HEK293 (cell line): ENCODE measurements around the gene MADD.

ENCODE experiments used
- GLI2 ChIP-seq: fragments of 450-650 bp; formaldehyde crosslinking; IDR thresholded peaks from 2 replicates; pipeline ENCODE4; 2017; ENCODE audit warnings: missing biosample characterization, missing genetic modification characterization, low read depth, borderline replicate concordance
- GLI4 ChIP-seq: fragments of 450-650 bp; formaldehyde crosslinking; IDR thresholded peaks from 2 replicates; pipeline ENCODE4 v1.5.1; 2016; ENCODE audit warnings: missing biosample characterization, missing genetic modification characterization
- ZBTB1 ChIP-seq: fragments of 450-650 bp; formaldehyde crosslinking; IDR thresholded peaks from 2 replicates; pipeline ENCODE4 v1.5.1; 2016; ENCODE audit warnings: missing biosample characterization, missing genetic modification characterization
- ZBTB7A ChIP-seq: fragments of 450-650 bp; formaldehyde crosslinking; IDR thresholded peaks from 2 replicates; pipeline ENCODE4 v1.5.1; 2016; ENCODE audit warnings: low read depth, missing biosample characterization, missing genetic modification characterization
- ZIC2 ChIP-seq: fragments of 450-650 bp; formaldehyde crosslinking; IDR thresholded peaks from 2 replicates; pipeline ENCODE4 v1.5.1; 2016; ENCODE audit warnings: missing biosample characterization, missing genetic modification characterization
- ZNF114 ChIP-seq: fragments of 450-650 bp; formaldehyde crosslinking; IDR thresholded peaks from 2 replicates; pipeline ENCODE4 v1.5.0; 2017; ENCODE audit warnings: missing biosample characterization, missing genetic modification characterization
- ZNF133 ChIP-seq: fragments of 450-650 bp; formaldehyde crosslinking; IDR thresholded peaks from 2 replicates; pipeline ENCODE4 v1.5.1; 2016; ENCODE audit warnings: missing biosample characterization, missing genetic modification characterization
- ZNF140 ChIP-seq: fragments of 450-650 bp; formaldehyde crosslinking; IDR thresholded peaks from 2 replicates; pipeline ENCODE4 v1.5.1; 2016; ENCODE audit warnings: missing biosample characterization, missing genetic modification characterization
- ZNF157 ChIP-seq: fragments of 450-650 bp; formaldehyde crosslinking; IDR thresholded peaks from 2 replicates; pipeline ENCODE4 v1.5.1; 2016; ENCODE audit warnings: missing biosample characterization, missing genetic modification characterization
- ZNF23 ChIP-seq: fragments of 450-650 bp; formaldehyde crosslinking; IDR thresholded peaks from 2 replicates; pipeline ENCODE4 v1.5.1; 2016; ENCODE audit warnings: missing biosample characterization, missing genetic modification characterization, borderline replicate concordance
- ZNF239 ChIP-seq: fragments of 450-650 bp; formaldehyde crosslinking; IDR thresholded peaks from 2 replicates; pipeline ENCODE4 v1.5.1; 2016; ENCODE audit warnings: missing biosample characterization, missing genetic modification characterization
- ZNF24 ChIP-seq: fragments of 450-650 bp; formaldehyde crosslinking; IDR thresholded peaks from 2 replicates; pipeline ENCODE4 v1.5.1; 2016; ENCODE audit warnings: missing biosample characterization, missing genetic modification characterization
- ZNF302 ChIP-seq: fragments of 450-650 bp; formaldehyde crosslinking; IDR thresholded peaks from 2 replicates; pipeline ENCODE4 v1.5.1; 2016; ENCODE audit warnings: missing biosample characterization, missing genetic modification characterization, low read depth
- ZNF366 ChIP-seq: fragments of 450-650 bp; formaldehyde crosslinking; conservative IDR thresholded peaks from 2 replicates; pipeline ENCODE4 v1.5.1; 2016; ENCODE audit warnings: missing biosample characterization, missing genetic modification characterization
- ZNF433 ChIP-seq: fragments of 450-650 bp; formaldehyde crosslinking; IDR thresholded peaks from 2 replicates; pipeline ENCODE4 v1.5.1; 2016; ENCODE audit warnings: missing biosample characterization, missing genetic modification characterization, low read depth
- ZNF510 ChIP-seq: fragments of 450-650 bp; formaldehyde crosslinking; IDR thresholded peaks from 2 replicates; pipeline ENCODE4 v1.5.1; 2018; ENCODE audit warnings: mild to moderate bottlenecking, missing genetic modification characterization, missing biosample characterization; ENCODE audit not compliant: insufficient replicate concordance
- ZNF555 ChIP-seq: fragments of 450-650 bp; formaldehyde crosslinking; conservative IDR thresholded peaks from 2 replicates; pipeline ENCODE4 v1.5.1; 2017; ENCODE audit warnings: missing biosample characterization, mild to moderate bottlenecking, missing genetic modification characterization, inconsistent platforms
- ZNF561 ChIP-seq: fragments of 450-650 bp; IDR thresholded peaks from 2 replicates; pipeline ENCODE4 v1.5.1; 2018; ENCODE audit warnings: missing biosample characterization, missing genetic modification characterization, borderline replicate concordance
- ZNF600 ChIP-seq: fragments of 450-650 bp; formaldehyde crosslinking; IDR thresholded peaks from 2 replicates; pipeline ENCODE4 v1.5.1; 2016; ENCODE audit warnings: missing biosample characterization, missing genetic modification characterization
- ZNF610 ChIP-seq: fragments of 450-650 bp; formaldehyde crosslinking; IDR thresholded peaks from 2 replicates; pipeline ENCODE4 v1.5.1; 2016; ENCODE audit warnings: missing biosample characterization, missing genetic modification characterization, borderline replicate concordance
- ZNF626 ChIP-seq: fragments of 450-650 bp; sonication (Bioruptor Pico); formaldehyde crosslinking; IDR thresholded peaks from 2 replicates; pipeline ENCODE4 v1.5.1; 2018; ENCODE audit warnings: missing biosample characterization, missing genetic modification characterization, inconsistent platforms
- ZNF791 ChIP-seq: fragments of 450-650 bp; formaldehyde crosslinking; IDR thresholded peaks from 2 replicates; pipeline ENCODE4 v1.5.1; 2016; ENCODE audit warnings: missing biosample characterization, missing genetic modification characterization
- TF ChIP-seq, protein P1 (sequence below): fragments of 450-650 bp; formaldehyde crosslinking; IDR thresholded peaks from 2 replicates; pipeline ENCODE4 v1.5.1; 2016; ENCODE audit warnings: missing biosample characterization, missing genetic modification characterization
- TF ChIP-seq, protein P2 (sequence below): fragments of 450-650 bp; formaldehyde crosslinking; IDR thresholded peaks from 2 replicates; pipeline ENCODE4 v1.5.1; 2017; ENCODE audit warnings: missing biosample characterization, missing genetic modification characterization
- TF ChIP-seq, protein P3 (sequence below): fragments of 450-650 bp; formaldehyde crosslinking; IDR thresholded peaks from 2 replicates; pipeline ENCODE4 v1.5.1; 2016; ENCODE audit warnings: missing biosample characterization, missing genetic modification characterization
- TF ChIP-seq, protein P4 (sequence below): fragments of 450-650 bp; formaldehyde crosslinking; IDR thresholded peaks from 2 replicates; pipeline ENCODE4 v1.5.1; 2016; ENCODE audit warnings: missing biosample characterization, missing genetic modification characterization
- TF ChIP-seq, protein P5 (sequence below): fragments of 450-650 bp; formaldehyde crosslinking; IDR thresholded peaks from 2 replicates; pipeline ENCODE4 v1.5.1; 2016; ENCODE audit warnings: missing biosample characterization, missing genetic modification characterization
- TF ChIP-seq, protein P6 (sequence below): IDR thresholded peaks from 2 replicates; pipeline ENCODE4 v1.6.1; 2011; ENCODE audit warnings: mild to moderate bottlenecking, low read depth, low read length, borderline replicate concordance
- TF ChIP-seq, protein P7 (sequence below): fragments of 450-650 bp; formaldehyde crosslinking; IDR thresholded peaks from 2 replicates; pipeline ENCODE4 v1.5.1; 2017; ENCODE audit warnings: missing biosample characterization, missing genetic modification characterization

MADD gene

DNA sequence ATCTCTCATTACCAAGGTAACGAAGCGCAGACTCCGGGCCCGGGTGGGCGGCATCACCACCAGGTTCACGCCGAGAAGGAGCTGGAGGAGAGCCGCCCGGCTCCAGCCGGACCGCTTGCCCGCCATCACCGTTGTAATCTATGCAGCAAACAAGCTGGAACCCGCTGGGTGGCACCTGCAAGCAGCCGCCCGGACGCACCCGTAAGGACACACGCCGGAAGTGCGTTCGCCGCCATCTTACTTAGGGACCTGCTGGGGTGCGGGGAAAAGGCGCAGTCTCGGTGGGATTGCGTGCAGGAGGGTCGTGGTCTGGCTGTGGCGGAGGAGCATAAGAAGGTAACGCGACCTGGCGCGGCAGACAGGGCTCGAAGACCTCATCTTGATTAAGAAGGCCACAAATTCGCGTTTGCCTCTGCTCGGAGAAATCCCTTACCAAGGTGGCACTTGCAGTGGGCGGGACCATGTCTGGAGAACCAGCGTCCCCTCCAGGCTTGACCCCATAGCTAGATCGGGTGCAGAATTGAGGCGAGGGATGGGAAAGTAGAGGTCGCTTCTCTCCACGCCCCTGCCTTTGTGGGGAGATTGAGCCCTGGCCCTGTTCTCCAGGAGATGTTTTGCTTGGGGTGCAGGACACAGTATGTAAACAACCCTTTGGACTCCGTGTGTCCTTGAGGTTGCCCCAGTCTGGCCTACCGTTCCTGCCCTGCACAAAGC, 21.1 kb upstream of the MADD start, which contains the start of gene ACP2 (continued):
- TF ChIP-seq ZNF791 (tag by site-specific recombination) (no peak), ZNF23 (tag by site-specific recombination) (no peak), ZNF561 (tag by site-specific recombination) (peak; percentile 93), ZNF366 (tag by site-specific recombination) (no peak; the same call in 1 of the 2 replicates), ZNF626 (tag by site-specific recombination) (no peak), ZBTB7A (tag by site-specific recombination) (0 out of 2 replicates have a peak, but pooled peaks have one; percentile 16), ZNF433 (tag by site-specific recombination) (no peak), ZNF610 (tag by site-specific recombination) (peak; percentile 77), GLI2 (tag by site-specific recombination) (no peak), ZNF510 (no peak), ZNF600 (tag by site-specific recombination) (peak; percentile 54; the same call in 1 of the 2 replicates), ZIC2 (tag by site-specific recombination) (peak; percentile 55), ZNF140 (tag by site-specific recombination) (no peak), ZNF239 (tag by site-specific recombination) (peak; percentile 39; the same call in 1 of the 2 replicates), ZNF157 (no peak), GLI4 (tag by site-specific recombination) (0 out of 2 replicates have a peak, but pooled peaks have one; percentile 89), ZNF555 (tag by site-specific recombination) (no peak), ZNF24 (tag by site-specific recombination) (peak; percentile 77; the same call in 1 of the 2 replicates), ZNF302 (tag by site-specific recombination) (no peak), ZNF114 (tag by site-specific recombination) (no peak), ZNF133 (tag by site-specific recombination) (no peak), ZBTB1 (tag by site-specific recombination) (peak; percentile 85)
- TF ChIP-seq, protein P1, sequence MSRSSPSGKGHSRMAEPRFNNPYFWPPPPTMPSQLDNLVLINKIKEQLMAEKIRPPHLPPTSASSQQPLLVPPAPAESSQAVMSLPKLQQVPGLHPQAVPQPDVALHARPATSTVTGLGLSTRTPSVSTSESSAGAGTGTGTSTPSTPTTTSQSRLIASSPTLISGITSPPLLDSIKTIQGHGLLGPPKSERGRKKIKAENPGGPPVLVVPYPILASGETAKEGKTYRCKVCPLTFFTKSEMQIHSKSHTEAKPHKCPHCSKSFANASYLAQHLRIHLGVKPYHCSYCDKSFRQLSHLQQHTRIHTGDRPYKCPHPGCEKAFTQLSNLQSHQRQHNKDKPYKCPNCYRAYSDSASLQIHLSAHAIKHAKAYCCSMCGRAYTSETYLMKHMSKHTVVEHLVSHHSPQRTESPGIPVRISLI (tag by site-specific recombination) = no peak
- TF ChIP-seq, protein P2, sequence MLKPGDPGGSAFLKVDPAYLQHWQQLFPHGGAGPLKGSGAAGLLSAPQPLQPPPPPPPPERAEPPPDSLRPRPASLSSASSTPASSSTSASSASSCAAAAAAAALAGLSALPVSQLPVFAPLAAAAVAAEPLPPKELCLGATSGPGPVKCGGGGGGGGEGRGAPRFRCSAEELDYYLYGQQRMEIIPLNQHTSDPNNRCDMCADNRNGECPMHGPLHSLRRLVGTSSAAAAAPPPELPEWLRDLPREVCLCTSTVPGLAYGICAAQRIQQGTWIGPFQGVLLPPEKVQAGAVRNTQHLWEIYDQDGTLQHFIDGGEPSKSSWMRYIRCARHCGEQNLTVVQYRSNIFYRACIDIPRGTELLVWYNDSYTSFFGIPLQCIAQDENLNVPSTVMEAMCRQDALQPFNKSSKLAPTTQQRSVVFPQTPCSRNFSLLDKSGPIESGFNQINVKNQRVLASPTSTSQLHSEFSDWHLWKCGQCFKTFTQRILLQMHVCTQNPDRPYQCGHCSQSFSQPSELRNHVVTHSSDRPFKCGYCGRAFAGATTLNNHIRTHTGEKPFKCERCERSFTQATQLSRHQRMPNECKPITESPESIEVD (tag by site-specific recombination) = no peak
- TF ChIP-seq, protein P3, sequence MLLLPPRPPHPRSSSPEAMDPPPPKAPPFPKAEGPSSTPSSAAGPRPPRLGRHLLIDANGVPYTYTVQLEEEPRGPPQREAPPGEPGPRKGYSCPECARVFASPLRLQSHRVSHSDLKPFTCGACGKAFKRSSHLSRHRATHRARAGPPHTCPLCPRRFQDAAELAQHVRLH (tag by site-specific recombination) = peak; percentile 82; the same call in 1 of the 2 replicates
- TF ChIP-seq, protein P4, sequence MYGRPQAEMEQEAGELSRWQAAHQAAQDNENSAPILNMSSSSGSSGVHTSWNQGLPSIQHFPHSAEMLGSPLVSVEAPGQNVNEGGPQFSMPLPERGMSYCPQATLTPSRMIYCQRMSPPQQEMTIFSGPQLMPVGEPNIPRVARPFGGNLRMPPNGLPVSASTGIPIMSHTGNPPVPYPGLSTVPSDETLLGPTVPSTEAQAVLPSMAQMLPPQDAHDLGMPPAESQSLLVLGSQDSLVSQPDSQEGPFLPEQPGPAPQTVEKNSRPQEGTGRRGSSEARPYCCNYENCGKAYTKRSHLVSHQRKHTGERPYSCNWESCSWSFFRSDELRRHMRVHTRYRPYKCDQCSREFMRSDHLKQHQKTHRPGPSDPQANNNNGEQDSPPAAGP (tag by site-specific recombination) = peak; percentile 91
- TF ChIP-seq, protein P5, sequence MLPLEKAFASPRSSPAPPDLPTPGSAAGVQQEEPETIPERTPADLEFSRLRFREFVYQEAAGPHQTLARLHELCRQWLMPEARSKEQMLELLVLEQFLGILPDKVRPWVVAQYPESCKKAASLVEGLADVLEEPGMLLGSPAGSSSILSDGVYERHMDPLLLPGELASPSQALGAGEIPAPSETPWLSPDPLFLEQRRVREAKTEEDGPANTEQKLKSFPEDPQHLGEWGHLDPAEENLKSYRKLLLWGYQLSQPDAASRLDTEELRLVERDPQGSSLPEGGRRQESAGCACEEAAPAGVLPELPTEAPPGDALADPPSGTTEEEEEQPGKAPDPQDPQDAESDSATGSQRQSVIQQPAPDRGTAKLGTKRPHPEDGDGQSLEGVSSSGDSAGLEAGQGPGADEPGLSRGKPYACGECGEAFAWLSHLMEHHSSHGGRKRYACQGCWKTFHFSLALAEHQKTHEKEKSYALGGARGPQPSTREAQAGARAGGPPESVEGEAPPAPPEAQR (tag by site-specific recombination) = peak; percentile 59; the same call in 1 of the 2 replicates
- TF ChIP-seq, protein P6, sequence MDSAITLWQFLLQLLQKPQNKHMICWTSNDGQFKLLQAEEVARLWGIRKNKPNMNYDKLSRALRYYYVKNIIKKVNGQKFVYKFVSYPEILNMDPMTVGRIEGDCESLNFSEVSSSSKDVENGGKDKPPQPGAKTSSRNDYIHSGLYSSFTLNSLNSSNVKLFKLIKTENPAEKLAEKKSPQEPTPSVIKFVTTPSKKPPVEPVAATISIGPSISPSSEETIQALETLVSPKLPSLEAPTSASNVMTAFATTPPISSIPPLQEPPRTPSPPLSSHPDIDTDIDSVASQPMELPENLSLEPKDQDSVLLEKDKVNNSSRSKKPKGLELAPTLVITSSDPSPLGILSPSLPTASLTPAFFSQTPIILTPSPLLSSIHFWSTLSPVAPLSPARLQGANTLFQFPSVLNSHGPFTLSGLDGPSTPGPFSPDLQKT = no peak
- TF ChIP-seq, protein P7, sequence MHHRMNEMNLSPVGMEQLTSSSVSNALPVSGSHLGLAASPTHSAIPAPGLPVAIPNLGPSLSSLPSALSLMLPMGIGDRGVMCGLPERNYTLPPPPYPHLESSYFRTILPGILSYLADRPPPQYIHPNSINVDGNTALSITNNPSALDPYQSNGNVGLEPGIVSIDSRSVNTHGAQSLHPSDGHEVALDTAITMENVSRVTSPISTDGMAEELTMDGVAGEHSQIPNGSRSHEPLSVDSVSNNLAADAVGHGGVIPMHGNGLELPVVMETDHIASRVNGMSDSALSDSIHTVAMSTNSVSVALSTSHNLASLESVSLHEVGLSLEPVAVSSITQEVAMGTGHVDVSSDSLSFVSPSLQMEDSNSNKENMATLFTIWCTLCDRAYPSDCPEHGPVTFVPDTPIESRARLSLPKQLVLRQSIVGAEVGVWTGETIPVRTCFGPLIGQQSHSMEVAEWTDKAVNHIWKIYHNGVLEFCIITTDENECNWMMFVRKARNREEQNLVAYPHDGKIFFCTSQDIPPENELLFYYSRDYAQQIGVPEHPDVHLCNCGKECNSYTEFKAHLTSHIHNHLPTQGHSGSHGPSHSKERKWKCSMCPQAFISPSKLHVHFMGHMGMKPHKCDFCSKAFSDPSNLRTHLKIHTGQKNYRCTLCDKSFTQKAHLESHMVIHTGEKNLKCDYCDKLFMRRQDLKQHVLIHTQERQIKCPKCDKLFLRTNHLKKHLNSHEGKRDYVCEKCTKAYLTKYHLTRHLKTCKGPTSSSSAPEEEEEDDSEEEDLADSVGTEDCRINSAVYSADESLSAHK (tag by site-specific recombination) = peak; percentile 57
